ENCODE measurements around the gene HEPN1.

GRCh38 chr11:124922831-124923230 is 3.8 kb downstream of the HEPN1 start:
- no peak for TF ChIP-seq EZH2 (IDR thresholded peaks at IDR 0.05; ENCODE audit: borderline replicate concordance, insufficient read depth, low read length, poor library complexity, severe bottlenecking)
- TF ChIP-seq SMC3 (conservative IDR thresholded peaks at IDR 0.05; ENCODE audit: poor library complexity), result no peak
- no peak for TF ChIP-seq CTCF (IDR thresholded peaks at IDR 0.05; ENCODE audit: poor library complexity, severe bottlenecking)
- TF ChIP-seq RAD21 (conservative IDR thresholded peaks at IDR 0.05), result no peak
- TF ChIP-seq EP300 (conservative IDR thresholded peaks at IDR 0.05; ENCODE audit: poor library complexity, severe bottlenecking), result no peak
